Esophagus squamous epithelium (tissue), 5 donors: Measurements from ENCODE around the gene ANKRD65. TPM values are rescaled to one million over a fixed set of nuclear protein-coding genes. Genes with fewer than 3 reads are reported as not detected.
"Not testable (repeated sequence)": the region's sequence is repeated elsewhere in the genome, so short reads cannot be mapped to it uniquely, and the experiment has no call there.

Source experiments
- DNase-seq: peaks from one replicate; lab custom pipeline; 2025; lab: John Stamatoyannopoulos, UW
- H3K27ac ChIP-seq, 4 donors: fragments of 200-600 bp; sonication (generic); one replicate each; pipeline ENCODE4 v1.5.1; 2016 to 2019; ENCODE audit warnings: mild to moderate bottlenecking in 1 of 4
- H3K27me3 ChIP-seq, 4 donors: fragments of 200-600 bp; sonication (generic); 1 replicate in 3 of 4; 2 replicates in 1 of 4; pipeline versions ENCODE4 v1.5.1 to v1.6.0; 2017 to 2021; ENCODE audit warnings: antibody characterized with exemption in 1 of 4
- H3K36me3 ChIP-seq, 3 donors: fragments of 200-600 bp; sonication (generic); one replicate each; pipeline ENCODE4 v1.5.1; 2016 to 2019
- H3K4me1 ChIP-seq, 3 donors: fragments of 200-600 bp; sonication (generic); one replicate each; pipeline ENCODE4 v1.5.1; 2017 to 2019
- H3K4me3 ChIP-seq, 4 donors: fragments of 200-600 bp; sonication (generic); 1 replicate in 3 of 4; 2 replicates in 1 of 4; pipeline ENCODE4 v1.5.1; 2016 to 2019; ENCODE audit warnings: mild to moderate bottlenecking in 2 of 4, moderate library complexity in 1 of 4
- H3K9me3 ChIP-seq, 3 donors: fragments of 200-600 bp; sonication (generic); one replicate each; pipeline ENCODE4 v1.5.1; 2016 to 2019
- POLR2A ChIP-seq, 4 donors: fragments of 450-650 bp; IDR thresholded peaks; one replicate each; pipeline ENCODE4 v1.6.1; 2017; ENCODE audit warnings: antibody characterized with exemption in 4 of 4, mild to moderate bottlenecking in 4 of 4, moderate library complexity in 3 of 4
- WGBS, 2 donors: methylation state at CpG; one replicate each; pipeline ENCODE4 v1.1.5; 2018; 5-methylcytosine and 5-hydroxymethylcytosine counted together
- intact Hi-C: fragments of 100-400 bp; cut with DNase I; formaldehyde crosslinking; loops from one replicate; pipeline ENCODE4 v1.15.0; 2022
- total RNA-seq, 4 donors: library from RNA; depleted of rRNA; stranded (reverse); fragments of >200 nt; gene quantifications; one replicate each; pipeline ENCODE4 v1.1.0, GENCODE V29; 2016
- TF ChIP-seq, protein P1 (sequence below), 6 experiments: fragments of 450-650 bp in 4 of 6; fragments of 200-600 bp in 2 of 6; sonication (generic) in 2 of 6; IDR thresholded peaks; one replicate each; pipeline ENCODE4 v1.5.1; 2016 to 2019; ENCODE audit warnings: antibody characterized with exemption in 6 of 6, mild to moderate bottlenecking in 4 of 6, moderate library complexity in 4 of 6
- donor health status: DM: yes; HTN: yes; CAD: no.

ANKRD65 gene
- total RNA-seq, 4 donors from 2014 or later: 4.7 to 28.3 (median 14.4) TPM

DNA sequence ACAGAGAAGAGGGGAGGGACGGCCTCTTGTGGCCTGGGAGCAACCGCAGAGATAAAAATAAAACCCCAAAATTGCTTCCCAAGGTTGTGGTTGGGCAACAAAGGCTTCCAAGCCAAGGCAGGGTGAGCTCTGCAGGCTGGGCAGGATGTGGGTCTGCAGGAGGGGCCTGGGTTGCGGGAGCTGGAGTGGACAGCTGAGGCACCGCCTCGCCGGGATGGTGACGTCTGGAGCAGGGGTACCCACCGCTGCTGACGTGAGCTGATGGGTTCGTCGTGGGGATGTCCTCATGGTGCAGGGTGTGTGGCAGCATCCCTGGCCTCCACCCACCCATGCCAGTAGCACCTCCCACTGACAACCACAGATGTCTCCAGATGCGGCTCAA, 49.7 kb downstream of the ANKRD65 start:
- no peak overlapping the region for H3K4me3 ChIP-seq
- H3K27me3 ChIP-seq: no peaks in the 10 kb centered on the region
- peaks cover 26 to 48% (median 34%) of the 10 kb centered on the region in 3 donors for H3K4me1 ChIP-seq
- no peak for DNase-seq
- intact Hi-C loops: no loop called here
- no peaks in the 10 kb centered on the region for H3K9me3 ChIP-seq
- TF ChIP-seq, protein P1, sequence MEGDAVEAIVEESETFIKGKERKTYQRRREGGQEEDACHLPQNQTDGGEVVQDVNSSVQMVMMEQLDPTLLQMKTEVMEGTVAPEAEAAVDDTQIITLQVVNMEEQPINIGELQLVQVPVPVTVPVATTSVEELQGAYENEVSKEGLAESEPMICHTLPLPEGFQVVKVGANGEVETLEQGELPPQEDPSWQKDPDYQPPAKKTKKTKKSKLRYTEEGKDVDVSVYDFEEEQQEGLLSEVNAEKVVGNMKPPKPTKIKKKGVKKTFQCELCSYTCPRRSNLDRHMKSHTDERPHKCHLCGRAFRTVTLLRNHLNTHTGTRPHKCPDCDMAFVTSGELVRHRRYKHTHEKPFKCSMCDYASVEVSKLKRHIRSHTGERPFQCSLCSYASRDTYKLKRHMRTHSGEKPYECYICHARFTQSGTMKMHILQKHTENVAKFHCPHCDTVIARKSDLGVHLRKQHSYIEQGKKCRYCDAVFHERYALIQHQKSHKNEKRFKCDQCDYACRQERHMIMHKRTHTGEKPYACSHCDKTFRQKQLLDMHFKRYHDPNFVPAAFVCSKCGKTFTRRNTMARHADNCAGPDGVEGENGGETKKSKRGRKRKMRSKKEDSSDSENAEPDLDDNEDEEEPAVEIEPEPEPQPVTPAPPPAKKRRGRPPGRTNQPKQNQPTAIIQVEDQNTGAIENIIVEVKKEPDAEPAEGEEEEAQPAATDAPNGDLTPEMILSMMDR (IDR thresholded peaks at IDR 0.05): no peak
- 37 to 79% methylated on average over 2 to 10 of the region's 12 CpGs for whole genome bisulfite sequencing, 2 donors
- peaks cover 0 to 20% (median 0%) of the 10 kb centered on the region in 3 donors for H3K36me3 ChIP-seq
- H3K27ac ChIP-seq: no peak overlapping the region

DNA sequence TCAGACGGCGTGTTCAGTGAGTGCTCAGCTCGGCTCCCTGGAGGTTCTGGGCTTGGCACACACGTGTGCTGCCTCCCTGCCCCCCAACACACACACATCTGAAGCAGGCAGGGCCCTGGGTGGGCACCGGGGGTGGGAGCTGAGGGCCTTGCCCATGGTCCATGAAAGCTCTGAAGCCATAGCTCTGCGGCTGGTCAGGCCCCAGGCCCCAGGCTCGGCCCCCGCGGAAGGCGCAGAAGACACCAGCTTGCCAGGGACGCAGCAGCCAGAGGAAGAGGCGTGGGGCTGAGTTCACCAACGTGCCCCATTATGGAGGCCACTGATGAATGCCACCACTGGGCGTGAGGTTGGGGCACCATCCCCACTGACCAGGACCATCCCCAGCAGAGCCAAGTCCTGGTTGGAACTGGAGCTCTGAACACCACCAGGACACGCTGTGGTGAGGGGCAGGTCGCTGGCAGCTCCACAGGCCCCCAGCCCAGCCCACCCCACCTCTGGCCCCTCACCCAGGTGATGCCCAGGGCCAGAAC, 50.2 kb downstream of the ANKRD65 start:
- Histone ChIP-seq H3K4me1 (peaks cover 23 to 43% (median 29%) of the 10 kb centered on the region in 3 donors), H3K27me3 (no peaks in the 10 kb centered on the region), H3K36me3 (peaks cover 0 to 20% (median 0%) of the 10 kb centered on the region in 3 donors), H3K4me3 (no peak overlapping the region), H3K9me3 (no peaks in the 10 kb centered on the region), H3K27ac (no peak overlapping the region)
- TF ChIP-seq, protein P1 (IDR thresholded peaks at IDR 0.05): no peak
- no peak for TF ChIP-seq POLR2A (IDR thresholded peaks at IDR 0.05)
- intact Hi-C loops: no loop called here
- no peak for DNase-seq
- 76% methylated on average over 3 of the region's 16 CpGs; no CpG with 5 or more reads in 1 of the 2 donors for WGBS, 2 donors

DNA sequence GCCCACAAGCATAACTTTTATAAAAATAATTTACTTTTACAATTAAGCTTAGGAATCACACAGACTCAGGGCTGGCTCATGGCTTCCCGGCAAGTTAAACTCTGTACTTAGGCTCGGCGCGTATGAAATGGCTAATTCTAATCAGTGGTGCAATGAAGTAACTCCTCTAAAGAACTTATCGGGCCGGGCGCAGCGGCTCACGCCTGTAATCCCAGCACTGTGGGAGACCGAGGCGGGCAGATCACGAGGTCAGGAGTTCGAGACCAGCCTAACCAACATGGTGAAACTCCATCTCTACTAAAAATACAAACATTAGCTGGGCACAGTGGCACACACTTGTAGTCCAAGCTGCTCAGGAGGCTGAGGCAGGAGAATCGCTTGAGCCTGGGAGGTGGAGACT, 51.0 kb downstream of the ANKRD65 start:
- DNase-seq, H3K27me3 ChIP-seq, H3K9me3 ChIP-seq, intact Hi-C loops, H3K27ac ChIP-seq, H3K4me3 ChIP-seq: not testable (repeated sequence)
- peaks cover 0 to 20% (median 0%) of the 10 kb centered on the region in 3 donors for H3K36me3 ChIP-seq
- peaks cover 21 to 39% (median 29%) of the 10 kb centered on the region in 3 donors for H3K4me1 ChIP-seq
- 83 to 91% methylated on average over 14 of the region's 14 CpGs for WGBS, 2 donors

Other genes with a start within 250 kb of the ANKRD65 start
- under 1 TPM in 2 of 4 donors, not detected in 2; 0.19 to 0.44 TPM for gene TTLL10, start 247.4 kb downstream of the ANKRD65 start, total RNA-seq
- 10 to 100 TPM in 1 of 4 donors, 1 to 10 TPM in 3; 2.0 to 21.0 (median 2.8) TPM for gene TNFRSF18, start 214.7 kb downstream of the ANKRD65 start, total RNA-seq
- 1 to 10 TPM in 1 of 4 donors, under 1 TPM in 2, not detected in 1; 0.40 to 1.3 (median 0.57) TPM for gene TNFRSF4, start 207.1 kb downstream of the ANKRD65 start, total RNA-seq
- 10 to 100 TPM; 65.0 to 75.4 (median 67.6) TPM for gene SDF4, start 189.3 kb downstream of the ANKRD65 start, total RNA-seq
- gene B3GALT6, start 189.0 kb downstream of the ANKRD65 start, total RNA-seq: 10 to 100 TPM; 13.5 to 17.5 (median 15.6) TPM
- gene C1QTNF12, start 174.6 kb downstream of the ANKRD65 start, total RNA-seq: 1 to 10 TPM in 2 of 4 donors, under 1 TPM in 1, not detected in 1; 0.79 to 3.0 (median 1.7) TPM
- gene UBE2J2, start 147.4 kb downstream of the ANKRD65 start, total RNA-seq: 10 to 100 TPM; 32.6 to 54.3 (median 42.5) TPM
- 1 to 10 TPM; 1.1 to 8.3 (median 1.5) TPM for gene SCNN1D, start 140.8 kb downstream of the ANKRD65 start, total RNA-seq
- gene ACAP3, start 113.3 kb downstream of the ANKRD65 start, total RNA-seq: 10 to 100 TPM; 36.4 to 66.7 (median 56.9) TPM
- gene PUSL1, start 112.7 kb downstream of the ANKRD65 start, total RNA-seq: 10 to 100 TPM; 20.0 to 52.5 (median 33.2) TPM
- gene INTS11, start 96.6 kb downstream of the ANKRD65 start, total RNA-seq: 10 to 100 TPM; 61.5 to 82.0 (median 63.6) TPM
- 10 to 100 TPM; 27.7 to 75.2 (median 33.4) TPM for gene CPTP, start 96.5 kb downstream of the ANKRD65 start, total RNA-seq
- gene TAS1R3, start 90.0 kb downstream of the ANKRD65 start, total RNA-seq: under 1 TPM; 0.13 to 0.57 (median 0.30) TPM
- 100 to 1,000 TPM in 1 of 4 donors, 10 to 100 TPM in 3; 63.5 to 111 (median 88.0) TPM for gene DVL1, start 71.9 kb downstream of the ANKRD65 start, total RNA-seq
- gene MXRA8, start 62.7 kb downstream of the ANKRD65 start, total RNA-seq: 10 to 100 TPM in 2 of 4 donors, 1 to 10 TPM in 1, under 1 TPM in 1; 0.45 to 33.8 (median 12.8) TPM
- gene AURKAIP1, start 46.1 kb downstream of the ANKRD65 start, total RNA-seq: 100 to 1,000 TPM in 3 of 4 donors, 10 to 100 TPM in 1; 92.7 to 134 (median 123) TPM
- gene CCNL2, start 21.9 kb downstream of the ANKRD65 start, total RNA-seq: 100 to 1,000 TPM in 2 of 4 donors, 10 to 100 TPM in 2; 42.5 to 213 (median 104) TPM
- 100 to 1,000 TPM in 3 of 4 donors, 10 to 100 TPM in 1; 98.0 to 157 (median 116) TPM for gene MRPL20, start 14.0 kb downstream of the ANKRD65 start, total RNA-seq
- gene VWA1, start 14.4 kb upstream of the ANKRD65 start, total RNA-seq: 10 to 100 TPM; 20.0 to 55.0 (median 34.6) TPM
- gene ATAD3C, start 28.4 kb upstream of the ANKRD65 start, total RNA-seq: under 1 TPM; under 0.01 to 1.00 (median 0.28) TPM
- gene ATAD3B, start 50.5 kb upstream of the ANKRD65 start, total RNA-seq: 10 to 100 TPM in 3 of 4 donors, 1 to 10 TPM in 1; 9.9 to 40.1 (median 24.1) TPM
- gene ATAD3A, start 90.9 kb upstream of the ANKRD65 start, total RNA-seq: 10 to 100 TPM; 27.0 to 53.8 (median 32.6) TPM
- gene TMEM240, start 119.3 kb upstream of the ANKRD65 start, total RNA-seq: 1 to 10 TPM in 1 of 4 donors, not detected in 3; 2.7 TPM
- gene SSU72, start 153.6 kb upstream of the ANKRD65 start, total RNA-seq: 100 to 1,000 TPM in 3 of 4 donors, 10 to 100 TPM in 1; 98.4 to 125 (median 124) TPM
- gene FNDC10, start 178.9 kb upstream of the ANKRD65 start, total RNA-seq: 10 to 100 TPM in 1 of 4 donors, 1 to 10 TPM in 3; 5.8 to 15.6 (median 7.9) TPM
- 10 to 100 TPM; 80.0 to 99.8 (median 96.6) TPM for gene MIB2, start 194.2 kb upstream of the ANKRD65 start, total RNA-seq
- gene MMP23B, start 210.9 kb upstream of the ANKRD65 start, total RNA-seq: 1 to 10 TPM in 3 of 4 donors, under 1 TPM in 1; 0.49 to 7.6 (median 2.7) TPM
- gene CDK11B, start 237.7 kb upstream of the ANKRD65 start, total RNA-seq: 10 to 100 TPM; 10.1 to 17.2 (median 13.7) TPM